IPS-15b (cell line): ENCODE data around the gene GINS2.
A peak's percentile ranks its signal among the peaks of the same experiment; 100 is the strongest.

Experiments
- H3K27me3 ChIP-seq: one replicate; pipeline ENCODE4 v1.6.1; 2013; ENCODE audit warnings: low read length; ENCODE audit not compliant: control insufficient read depth, insufficient read depth
- H3K36me3 ChIP-seq: one replicate; pipeline ENCODE4 v1.6.1; 2013; ENCODE audit warnings: low read length; ENCODE audit not compliant: control insufficient read depth, insufficient read depth
- H3K4me1 ChIP-seq: one replicate; pipeline ENCODE4 v1.6.1; 2013; ENCODE audit warnings: mild to moderate bottlenecking, low read length; ENCODE audit not compliant: control insufficient read depth, insufficient read depth
- H3K4me3 ChIP-seq: one replicate; pipeline ENCODE4 v1.5.1; 2013; ENCODE audit warnings: low read depth, low read length
- H3K9ac ChIP-seq: one replicate; pipeline ENCODE4 v1.6.1; 2013; ENCODE audit warnings: low read depth, mild to moderate bottlenecking, low read length
- H3K9me3 ChIP-seq: one replicate; pipeline ENCODE4 v1.6.1; 2013; ENCODE audit warnings: mild to moderate bottlenecking, low read length; ENCODE audit not compliant: control insufficient read depth, insufficient read depth

GINS2 gene

DNA sequence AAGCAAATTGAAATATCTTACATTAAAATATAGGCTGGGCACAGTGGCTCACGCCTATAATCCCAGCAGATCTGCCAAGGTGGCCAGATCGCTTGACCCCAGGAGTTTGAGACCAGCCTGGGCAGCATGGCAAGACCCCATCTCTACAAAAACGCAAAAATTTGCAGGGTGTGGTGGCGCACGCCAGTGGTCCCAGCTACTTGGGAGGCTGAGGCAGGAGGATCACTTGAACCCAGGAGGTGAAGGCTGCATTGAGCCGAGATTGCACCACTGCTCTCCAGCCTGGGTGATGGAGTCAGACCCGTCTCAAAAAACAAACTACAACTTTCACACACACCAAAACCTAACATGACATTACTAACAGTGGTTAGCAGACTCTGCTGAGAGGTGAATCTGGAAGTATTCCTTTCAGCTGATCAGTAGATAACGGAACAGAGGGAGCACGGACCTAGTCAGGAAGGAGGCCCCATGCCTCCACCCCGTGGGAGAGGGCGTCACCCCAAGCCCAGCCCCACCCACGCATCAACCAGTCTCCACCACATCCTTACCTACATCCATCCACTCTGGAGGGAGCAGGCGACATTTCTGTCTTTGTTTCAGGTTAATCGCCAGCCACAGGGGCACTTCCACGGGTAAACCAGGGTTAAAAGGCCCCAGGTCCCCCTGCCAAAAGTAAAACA is 1.7 kb downstream of the GINS2 start:
- Histone ChIP-seq H3K9ac (no peak overlapping the region), H3K4me3 (peak overlapping the region; percentile 37)

DNA sequence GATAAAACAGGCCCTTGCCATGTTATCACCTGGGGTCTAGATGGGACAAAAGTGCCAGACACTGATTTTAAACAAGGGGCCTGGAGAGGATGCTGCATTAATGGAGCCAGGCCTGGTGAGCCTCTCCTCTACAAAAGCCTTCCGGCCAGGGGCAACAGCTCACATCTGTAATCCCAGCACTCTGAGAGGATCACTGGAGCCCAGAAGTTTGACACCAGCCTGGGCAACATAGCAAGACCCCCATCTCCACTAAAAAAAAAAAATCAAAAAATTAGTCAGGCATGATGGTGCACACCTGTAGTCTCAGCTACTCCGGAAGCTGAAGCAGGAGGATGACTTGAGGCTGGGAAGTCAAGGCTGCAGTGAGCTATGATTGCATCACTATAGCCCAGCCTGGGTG is 3.5 kb downstream of the GINS2 start:
- peaks cover 10% of the 10 kb centered on the region for H3K36me3 ChIP-seq
- H3K27me3 ChIP-seq: no peaks in the 10 kb centered on the region
- H3K4me3 ChIP-seq: no peak overlapping the region
- no peak overlapping the region for H3K9ac ChIP-seq
- H3K9me3 ChIP-seq: no peaks in the 10 kb centered on the region
- no peaks in the 10 kb centered on the region for H3K4me1 ChIP-seq

More for the DNA sequence above, 1.7 kb downstream of the GINS2 start:
- no peaks in the 10 kb centered on the region for H3K27me3 ChIP-seq
- H3K36me3 ChIP-seq: no peaks in the 10 kb centered on the region
- H3K9me3 ChIP-seq: no peaks in the 10 kb centered on the region
- H3K4me1 ChIP-seq: no peaks in the 10 kb centered on the region

DNA sequence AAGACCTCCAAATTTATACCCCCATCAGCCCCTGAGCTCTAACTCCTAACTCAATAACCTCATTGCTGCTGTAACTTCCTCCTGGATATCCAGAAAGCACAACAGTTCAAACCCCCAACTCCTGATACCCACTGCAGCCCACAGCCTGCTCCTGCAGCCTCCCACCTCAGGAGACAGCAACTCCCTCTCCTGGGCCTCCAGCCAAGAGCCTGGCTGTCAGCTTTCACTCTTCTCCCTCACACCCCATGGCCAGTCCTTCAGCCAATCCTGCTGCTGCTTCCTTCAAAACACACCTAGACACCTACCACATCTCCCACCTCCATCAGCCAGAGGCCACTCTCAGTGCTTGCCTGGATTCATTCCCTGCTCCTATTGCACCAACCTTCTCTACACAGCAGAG is 5.4 kb downstream of the GINS2 start:
- Histone ChIP-seq H3K9me3 (no peaks in the 10 kb centered on the region), H3K27me3 (no peaks in the 10 kb centered on the region), H3K9ac (no peak overlapping the region), H3K4me3 (no peak overlapping the region), H3K4me1 (no peaks in the 10 kb centered on the region), H3K36me3 (peaks cover 24% of the 10 kb centered on the region)

GRCh38 chr16:85682516-85682915 is 6.2 kb downstream of the GINS2 start:
- H3K4me3 ChIP-seq: no peak overlapping the region
- H3K36me3 ChIP-seq: peaks cover 29% of the 10 kb centered on the region
- H3K4me1 ChIP-seq: no peaks in the 10 kb centered on the region

DNA sequence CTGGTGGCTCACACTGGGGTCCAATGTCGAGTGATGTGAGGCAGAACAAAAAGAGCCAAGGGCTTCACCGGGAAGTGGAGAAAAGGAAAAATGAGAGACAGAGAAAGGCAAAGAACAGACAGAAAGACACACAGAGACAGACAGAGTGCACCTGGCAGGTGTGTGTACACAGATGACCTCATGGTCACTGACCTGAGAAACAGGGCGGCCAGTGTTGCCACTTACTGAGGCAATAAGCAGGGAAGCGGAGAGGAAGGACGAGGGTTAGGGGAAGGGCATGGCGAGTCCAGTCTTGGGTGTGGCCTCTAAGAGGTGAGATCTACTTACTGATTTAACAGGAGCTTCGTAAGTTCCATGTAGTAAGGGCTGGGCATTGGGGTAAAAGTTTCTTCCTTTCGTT is 7.5 kb downstream of the GINS2 start:
- Histone ChIP-seq H3K36me3 (peaks cover 36% of the 10 kb centered on the region), H3K4me1 (no peaks in the 10 kb centered on the region), H3K9ac (no peak overlapping the region), H3K4me3 (no peak overlapping the region), H3K27me3 (no peaks in the 10 kb centered on the region), H3K9me3 (no peaks in the 10 kb centered on the region)

More at GRCh38 chr16:85682516-85682915, 6.2 kb downstream of the GINS2 start:
- Histone ChIP-seq H3K9ac (no peak overlapping the region), H3K27me3 (no peaks in the 10 kb centered on the region), H3K9me3 (no peaks in the 10 kb centered on the region)

DNA sequence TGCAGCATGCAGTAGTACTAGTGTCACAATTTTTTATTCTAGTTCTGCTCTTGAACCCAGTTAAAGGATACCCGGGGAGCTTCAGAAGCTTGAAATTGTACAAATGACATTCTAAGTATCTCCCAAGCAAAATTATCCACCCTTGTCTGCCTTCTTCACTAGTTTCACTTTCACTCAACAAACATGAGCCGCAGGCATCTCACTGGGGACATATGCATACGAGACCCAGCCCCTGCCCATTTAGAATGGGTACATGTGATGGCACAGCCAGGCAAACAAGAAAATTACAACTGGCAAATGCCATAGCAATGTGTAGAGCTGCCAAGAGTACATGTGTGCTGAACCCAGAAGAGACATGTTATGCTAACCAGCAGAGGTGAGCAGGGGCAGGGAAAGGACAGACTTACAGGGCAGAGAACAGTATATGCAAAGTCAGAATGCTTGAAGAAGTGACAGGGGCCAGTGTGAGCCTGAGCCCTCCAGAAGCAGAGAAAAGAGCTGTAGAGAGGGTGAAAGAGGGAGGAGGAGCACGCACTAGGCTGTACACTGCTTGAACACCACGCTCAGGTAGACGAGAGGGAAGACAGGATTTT is 8.3 kb downstream of the GINS2 start:
- Histone ChIP-seq H3K9ac (no peak overlapping the region), H3K4me1 (no peaks in the 10 kb centered on the region), H3K36me3 (peaks cover 36% of the 10 kb centered on the region), H3K27me3 (no peaks in the 10 kb centered on the region), H3K4me3 (no peak overlapping the region), H3K9me3 (no peaks in the 10 kb centered on the region)

DNA sequence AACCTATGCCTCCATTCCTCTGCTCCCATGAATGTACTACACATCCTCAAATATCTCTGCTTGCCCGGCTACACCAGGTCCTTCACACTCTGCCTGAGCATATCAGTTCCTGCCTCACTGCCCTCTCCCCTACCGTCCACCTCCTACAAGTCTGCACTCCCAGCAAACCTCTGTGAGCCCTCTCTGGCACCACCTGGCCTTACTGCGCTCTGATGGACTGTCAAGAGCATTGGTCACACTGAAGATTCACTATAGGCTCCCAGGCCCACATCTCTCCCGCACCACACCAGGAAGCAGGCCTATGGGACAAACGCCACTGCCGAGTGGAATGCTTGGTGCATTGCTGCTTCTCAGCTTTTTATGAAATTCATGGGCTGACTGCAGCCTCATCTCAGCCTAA is 8.9 kb downstream of the GINS2 start:
- Histone ChIP-seq H3K9ac (no peak overlapping the region), H3K4me3 (no peak overlapping the region), H3K9me3 (no peaks in the 10 kb centered on the region), H3K27me3 (no peaks in the 10 kb centered on the region), H3K36me3 (peaks cover 41% of the 10 kb centered on the region), H3K4me1 (no peaks in the 10 kb centered on the region)

- Histone ChIP-seq H3K9me3 (no peaks in the 10 kb centered on the region), H3K9ac (no peak overlapping the region), H3K4me3 (no peak overlapping the region), H3K36me3 (peaks cover 48% of the 10 kb centered on the region), H3K27me3 (no peaks in the 10 kb centered on the region), H3K4me1 (no peaks in the 10 kb centered on the region)
Observed at GRCh38 chr16:85678821-85679220, 9.9 kb downstream of the GINS2 start.

- H3K27me3 ChIP-seq: no peaks in the 10 kb centered on the region
- no peak overlapping the region for H3K9ac ChIP-seq
- H3K36me3 ChIP-seq: peaks cover 48% of the 10 kb centered on the region
- no peak overlapping the region for H3K4me3 ChIP-seq
- H3K4me1 ChIP-seq: no peaks in the 10 kb centered on the region
- H3K9me3 ChIP-seq: no peaks in the 10 kb centered on the region
Observed at GRCh38 chr16:85678016-85678415, 10.7 kb downstream of the GINS2 start.

DNA sequence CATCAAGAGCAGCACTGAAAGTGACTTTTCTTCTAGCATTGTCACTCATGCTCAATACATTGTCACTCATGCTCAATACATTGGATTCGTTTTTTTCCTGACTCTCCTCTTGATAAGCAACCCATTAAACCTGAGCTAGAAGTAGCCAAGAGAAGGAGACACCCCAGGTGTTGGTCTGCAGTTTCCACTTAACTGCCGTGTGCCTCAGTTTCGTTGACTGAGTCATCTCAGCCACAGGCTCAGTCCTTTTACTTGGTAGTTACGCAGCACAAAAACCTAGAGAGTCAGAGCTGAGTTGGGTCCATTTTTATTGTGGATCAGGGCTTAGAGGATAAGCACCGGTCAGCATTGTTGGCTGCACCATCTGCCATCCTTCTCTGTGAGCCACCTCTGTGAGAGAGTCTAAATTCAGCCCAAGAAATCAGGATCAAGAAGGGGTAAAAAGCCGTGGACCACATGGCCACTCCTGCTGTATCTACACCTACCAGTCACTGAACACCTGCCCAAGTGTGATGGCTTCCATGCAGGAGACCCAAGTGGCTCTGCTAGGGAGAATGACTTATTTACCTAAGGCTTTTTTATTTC is 11.3 kb downstream of the GINS2 start:
- Histone ChIP-seq H3K36me3 (peaks cover 48% of the 10 kb centered on the region), H3K4me3 (no peak overlapping the region), H3K4me1 (no peaks in the 10 kb centered on the region), H3K27me3 (no peaks in the 10 kb centered on the region), H3K9me3 (no peaks in the 10 kb centered on the region), H3K9ac (no peak overlapping the region)

DNA sequence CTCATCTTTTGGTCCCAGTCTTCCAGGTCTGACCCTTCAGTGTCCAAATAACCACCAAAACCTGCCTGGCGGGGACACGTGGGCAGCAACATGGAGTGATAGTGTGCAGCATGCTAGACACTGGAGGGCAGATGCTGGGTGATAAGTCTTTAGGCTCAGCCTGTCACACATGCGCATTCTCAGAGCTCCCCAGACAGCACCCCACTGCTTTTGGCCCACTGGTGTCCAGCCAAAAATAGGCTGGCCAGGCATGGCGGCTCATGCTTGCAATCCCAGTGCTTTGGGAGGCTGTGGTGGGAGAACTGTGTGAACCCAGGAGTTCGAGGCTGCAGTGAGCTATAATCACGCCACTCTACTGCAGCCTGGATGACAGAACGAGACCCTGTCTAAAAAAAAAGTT is 12.3 kb downstream of the GINS2 start:
- no peak overlapping the region for H3K4me3 ChIP-seq
- H3K36me3 ChIP-seq: peaks cover 56% of the 10 kb centered on the region
- no peak overlapping the region for H3K9ac ChIP-seq

GRCh38 chr16:85675251-85675874 is 13.4 kb downstream of the GINS2 start:
- Histone ChIP-seq H3K4me1 (no peaks in the 10 kb centered on the region), H3K9ac (no peak overlapping the region), H3K27me3 (no peaks in the 10 kb centered on the region), H3K4me3 (no peak overlapping the region), H3K9me3 (no peaks in the 10 kb centered on the region), H3K36me3 (peaks cover 52% of the 10 kb centered on the region)

More for the DNA sequence above, 12.3 kb downstream of the GINS2 start:
- Histone ChIP-seq H3K27me3 (no peaks in the 10 kb centered on the region), H3K9me3 (no peaks in the 10 kb centered on the region), H3K4me1 (no peaks in the 10 kb centered on the region)
